ENCODE measurements around the gene LUZP2. TPM values are rescaled to one million over a fixed set of nuclear protein-coding genes. Genes with fewer than 3 reads are reported as not detected.
"Not testable (repeated sequence)": the region's sequence is repeated elsewhere in the genome, so short reads cannot be mapped to it uniquely, and the experiment has no call there.

LUZP2 gene
- total RNA-seq, 3 donors from 2014 or later, result not detected

DNA sequence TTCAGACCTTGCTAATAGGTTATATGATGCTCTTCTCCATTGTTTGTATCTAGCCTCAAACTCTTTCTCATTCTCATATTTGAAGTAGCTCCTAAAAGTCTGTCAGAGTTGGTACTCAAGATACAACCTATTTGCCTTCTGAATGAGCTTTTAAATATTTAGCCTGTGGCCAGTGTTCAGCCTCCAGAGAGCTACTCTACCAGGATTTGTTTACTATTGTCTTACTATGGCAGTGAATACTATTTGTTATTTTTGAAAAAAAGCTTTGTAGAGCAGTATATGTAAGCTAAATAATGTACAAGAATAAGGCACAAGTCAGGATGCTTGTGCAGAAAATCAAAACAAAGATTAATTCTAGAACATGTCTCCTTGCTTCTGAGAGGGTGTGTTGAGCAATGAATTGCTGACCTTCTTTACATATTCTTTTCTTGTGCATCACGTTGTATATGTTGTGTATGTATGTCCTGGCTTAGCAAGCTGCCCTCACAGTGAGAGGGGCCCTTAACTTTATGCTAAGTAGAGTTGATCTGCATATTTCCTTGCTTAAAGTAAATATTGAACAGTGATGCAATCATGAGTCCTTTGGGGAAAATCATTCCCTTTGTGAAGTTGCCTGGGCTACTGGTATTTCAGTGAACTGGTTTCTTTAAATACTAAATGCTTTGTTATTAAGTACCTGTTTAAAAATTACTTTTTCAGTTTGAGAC, 438.0 kb downstream of the LUZP2 start:
- Mint-ChIP-seq H3K9me3 (peaks cover 14% of the 10 kb centered on the region), H3K4me3 (no peak overlapping the region), H3K4me1 (ENCODE audit: low read depth) (no peaks in the 10 kb centered on the region), H3K27me3 (ENCODE audit: low read depth) (no peaks in the 10 kb centered on the region), H3K36me3 (ENCODE audit: insufficient read depth) (no peaks in the 10 kb centered on the region)
- ATAC-seq (no peak), DNase-seq (no peak)

DNA sequence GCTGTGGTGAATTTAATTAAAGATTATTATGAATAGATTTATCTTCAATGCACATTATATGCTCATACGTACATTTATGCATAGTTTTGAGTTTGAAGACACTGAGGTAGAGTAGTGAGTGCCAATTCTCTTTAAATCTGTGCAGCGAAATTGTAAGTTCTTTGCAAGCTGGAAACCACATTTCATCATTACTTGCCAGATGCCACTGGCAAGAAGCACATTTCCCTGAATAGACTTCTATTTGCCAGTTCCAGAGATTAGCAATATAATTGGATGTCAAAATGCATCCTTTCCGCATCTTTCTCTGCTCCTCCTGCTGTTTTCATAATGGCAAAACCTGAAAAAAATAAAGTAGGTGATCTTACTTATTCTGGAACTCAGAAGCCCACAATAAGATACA, 448.0 kb downstream of the LUZP2 start:
- DNase-seq (no peak), ATAC-seq (no peak)
- Mint-ChIP-seq H3K27me3 (ENCODE audit: low read depth) (no peaks in the 10 kb centered on the region), H3K4me1 (ENCODE audit: low read depth) (no peaks in the 10 kb centered on the region), H3K4me3 (no peak overlapping the region), H3K9me3 (peaks cover 13% of the 10 kb centered on the region), H3K36me3 (ENCODE audit: insufficient read depth) (no peaks in the 10 kb centered on the region)

DNA sequence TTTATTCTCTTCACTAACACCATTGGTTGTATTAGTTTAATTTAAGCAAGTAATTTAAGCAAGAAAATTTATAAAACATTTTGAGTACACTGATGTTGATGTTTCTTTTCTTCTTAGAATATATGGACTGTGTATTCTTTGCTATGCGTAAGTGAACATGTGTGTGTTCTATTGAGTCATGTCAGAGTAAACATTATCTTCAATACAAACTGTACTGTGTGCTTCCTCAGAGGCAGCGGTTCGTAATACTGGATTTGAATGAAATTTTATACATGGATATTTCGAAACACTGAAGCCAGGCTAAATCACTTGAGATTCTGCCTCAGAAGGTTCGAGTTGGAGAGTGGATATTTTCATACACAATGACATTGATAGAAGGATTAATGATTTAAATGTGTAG, 452.6 kb downstream of the LUZP2 start:
- ATAC-seq, result no peak
- Mint-ChIP-seq H3K4me3 (no peak overlapping the region), H3K4me1 (ENCODE audit: low read depth) (no peaks in the 10 kb centered on the region)

DNA sequence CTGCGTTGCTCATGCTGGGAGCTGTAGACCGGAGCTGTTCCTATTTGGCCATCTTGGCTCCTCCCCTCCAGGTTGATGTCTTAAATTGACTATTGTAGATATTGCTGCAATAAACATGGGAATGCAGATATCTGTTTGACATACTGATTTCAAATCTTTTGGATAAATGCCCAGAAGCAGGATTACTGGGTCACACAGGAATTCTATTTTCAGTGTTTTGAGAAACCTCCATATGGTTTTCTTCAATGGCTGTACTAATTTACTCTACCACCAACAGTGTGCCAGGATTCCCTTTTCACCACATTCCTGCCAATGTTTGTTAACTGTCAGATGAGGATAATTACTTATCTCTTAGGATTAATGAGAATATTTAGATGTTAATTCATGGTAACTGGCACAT, 467.0 kb downstream of the LUZP2 start:
- DNase-seq (no peak), ATAC-seq (no peak)
- Mint-ChIP-seq H3K27me3 (ENCODE audit: low read depth) (no peaks in the 10 kb centered on the region), H3K4me3 (no peak overlapping the region), H3K4me1 (ENCODE audit: low read depth) (no peaks in the 10 kb centered on the region), H3K9me3 (no peaks in the 10 kb centered on the region), H3K36me3 (ENCODE audit: insufficient read depth) (no peaks in the 10 kb centered on the region)

More for the DNA sequence above, 452.6 kb downstream of the LUZP2 start:
- no peaks in the 10 kb centered on the region for H3K36me3 Mint-ChIP-seq (ENCODE audit: insufficient read depth)
- no peak for DNase-seq
- peaks cover 7% of the 10 kb centered on the region for H3K9me3 Mint-ChIP-seq
- no peaks in the 10 kb centered on the region for H3K27me3 Mint-ChIP-seq (ENCODE audit: low read depth)

DNA sequence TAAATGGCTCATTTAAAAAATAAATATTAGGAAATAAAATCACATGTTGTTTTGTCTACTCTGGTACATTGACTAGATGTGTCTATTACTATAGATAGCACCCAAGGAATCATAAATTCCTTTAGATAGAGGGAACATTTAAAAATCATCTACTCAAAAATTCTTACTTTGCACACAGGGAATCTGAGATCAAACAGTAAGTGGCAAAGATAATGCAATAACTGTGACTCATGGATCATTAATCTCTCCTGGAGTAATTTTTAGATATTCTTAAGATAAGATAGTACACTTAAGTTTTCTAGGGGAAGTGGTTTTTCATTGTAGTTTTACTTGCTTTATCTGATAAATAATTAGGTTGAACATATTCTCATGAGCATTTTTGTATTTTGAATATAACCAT, 468.9 kb downstream of the LUZP2 start:
- H3K36me3 Mint-ChIP-seq (ENCODE audit: insufficient read depth), result no peaks in the 10 kb centered on the region
- no peaks in the 10 kb centered on the region for H3K4me1 Mint-ChIP-seq (ENCODE audit: low read depth)
- no peak overlapping the region for H3K4me3 Mint-ChIP-seq
- DNase-seq (no peak), ATAC-seq (no peak)
- H3K9me3 Mint-ChIP-seq, result no peaks in the 10 kb centered on the region
- H3K27me3 Mint-ChIP-seq (ENCODE audit: low read depth), result no peaks in the 10 kb centered on the region

DNA sequence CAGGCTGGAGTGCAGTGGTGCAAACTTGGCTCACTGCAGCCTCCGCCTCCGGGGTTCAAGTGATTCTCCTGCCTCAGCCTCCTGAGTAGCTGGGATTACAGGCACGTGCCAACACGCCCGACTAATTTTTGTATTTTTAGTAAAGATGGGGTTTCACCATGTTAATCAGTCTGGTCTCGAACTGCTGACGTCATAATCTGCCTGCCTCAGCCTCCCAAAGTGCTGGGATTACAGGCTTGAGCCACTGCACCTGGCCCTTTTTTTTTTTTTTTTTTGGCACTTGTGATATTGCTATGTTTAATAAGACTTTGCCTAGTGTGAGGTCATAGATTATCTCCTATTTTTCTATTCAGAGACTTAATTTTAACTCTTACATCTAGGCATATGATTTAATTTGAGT, 497.1 kb downstream of the LUZP2 start:
- not testable (repeated sequence) for H3K9me3 Mint-ChIP-seq; ATAC-seq; DNase-seq; H3K4me3 Mint-ChIP-seq; H3K36me3 Mint-ChIP-seq (ENCODE audit: insufficient read depth); H3K4me1 Mint-ChIP-seq (ENCODE audit: low read depth); H3K27me3 Mint-ChIP-seq (ENCODE audit: low read depth)

DNA sequence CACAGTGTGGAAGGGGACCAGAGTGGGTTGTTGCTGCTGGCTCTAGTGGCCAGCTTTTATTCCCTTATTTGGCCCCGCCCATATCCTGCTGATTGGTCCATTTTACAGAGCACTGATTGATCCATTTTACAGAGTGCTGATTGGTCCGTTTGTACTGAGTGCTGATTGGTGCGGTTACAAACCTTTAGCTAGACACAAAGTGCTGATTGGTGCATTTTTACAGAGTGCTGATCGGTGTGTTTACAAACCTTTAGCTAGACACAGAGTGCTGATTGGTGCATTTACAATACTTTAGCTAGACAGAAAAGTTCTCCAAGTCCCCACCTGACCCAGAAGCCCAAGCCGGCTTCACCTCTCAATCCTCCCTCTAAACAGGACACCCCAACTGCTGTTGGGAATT, 503.1 kb downstream of the LUZP2 start:
- not testable (repeated sequence) for H3K4me1 Mint-ChIP-seq (ENCODE audit: low read depth); H3K27me3 Mint-ChIP-seq (ENCODE audit: low read depth); H3K36me3 Mint-ChIP-seq (ENCODE audit: insufficient read depth); H3K9me3 Mint-ChIP-seq; H3K4me3 Mint-ChIP-seq; DNase-seq; ATAC-seq

DNA sequence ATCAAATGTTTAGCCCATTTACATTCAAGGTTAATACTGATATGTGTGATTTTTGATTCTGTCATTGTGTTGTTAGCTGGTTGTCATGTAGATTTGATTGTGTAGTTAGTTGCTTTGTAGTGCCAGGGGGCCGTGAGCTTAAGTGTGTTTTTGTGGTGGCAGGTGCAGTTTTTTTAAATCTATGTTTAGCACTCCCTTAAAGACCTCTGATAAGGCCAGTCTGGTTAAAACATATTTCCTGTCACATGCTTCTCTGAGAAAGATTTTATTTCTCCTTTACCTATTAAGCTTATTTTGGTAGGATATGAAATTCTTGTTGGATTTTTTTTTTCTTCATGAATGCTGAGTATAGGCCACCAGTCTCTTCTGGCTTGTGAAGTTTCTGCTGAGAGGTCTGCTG, 540.6 kb downstream of the LUZP2 start:
- Mint-ChIP-seq H3K27me3 (ENCODE audit: low read depth) (no peaks in the 10 kb centered on the region), H3K4me1 (ENCODE audit: low read depth) (no peaks in the 10 kb centered on the region), H3K4me3 (no peak overlapping the region), H3K9me3 (peaks cover 24% of the 10 kb centered on the region), H3K36me3 (ENCODE audit: insufficient read depth) (no peaks in the 10 kb centered on the region)
- ATAC-seq (no peak), DNase-seq (no peak)

DNA sequence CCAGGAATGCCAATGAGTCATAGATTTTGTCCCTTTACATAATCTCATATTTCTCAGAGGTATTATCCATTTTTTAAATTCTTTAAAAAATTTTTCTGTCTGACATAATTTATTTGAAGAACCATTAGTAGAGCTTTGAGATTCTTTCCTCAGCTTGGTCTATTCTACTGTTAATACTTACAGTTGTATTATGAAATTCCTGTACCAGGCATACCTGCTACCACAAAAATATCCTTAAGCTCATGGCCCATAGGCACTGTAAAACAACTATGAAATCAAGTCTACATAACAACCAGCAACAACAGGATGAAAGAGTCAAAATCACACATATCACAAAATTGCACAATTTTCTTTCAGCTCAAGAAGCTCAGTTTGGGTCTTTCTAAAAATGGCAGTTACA, 541.3 kb downstream of the LUZP2 start:
- Mint-ChIP-seq H3K9me3 (peaks cover 24% of the 10 kb centered on the region), H3K36me3 (ENCODE audit: insufficient read depth) (no peaks in the 10 kb centered on the region), H3K27me3 (ENCODE audit: low read depth) (no peaks in the 10 kb centered on the region), H3K4me3 (no peak overlapping the region), H3K4me1 (ENCODE audit: low read depth) (no peaks in the 10 kb centered on the region)
- ATAC-seq (no peak), DNase-seq (no peak)

DNA sequence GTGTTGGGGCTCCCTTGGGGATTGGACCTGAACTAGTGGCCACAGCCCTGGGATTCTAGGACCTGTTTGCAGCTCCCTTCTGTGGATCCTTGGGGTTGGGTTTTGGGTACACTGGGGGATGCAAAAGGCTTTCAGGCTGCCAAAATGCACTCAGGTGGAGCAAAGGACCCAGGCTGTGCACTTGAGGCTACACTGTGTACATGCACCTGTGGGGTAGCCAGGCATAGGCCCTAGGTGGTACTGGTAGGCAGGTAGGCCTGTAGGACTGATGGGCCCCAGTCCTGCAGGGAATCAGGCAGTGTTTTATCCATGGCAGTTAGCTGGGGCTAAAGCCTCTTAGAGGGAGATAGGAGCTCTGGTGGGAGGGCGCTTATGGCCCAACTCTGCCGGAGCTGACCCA, 542.3 kb downstream of the LUZP2 start:
- no peaks in the 10 kb centered on the region for H3K27me3 Mint-ChIP-seq (ENCODE audit: low read depth)
- no peak for ATAC-seq

DNA sequence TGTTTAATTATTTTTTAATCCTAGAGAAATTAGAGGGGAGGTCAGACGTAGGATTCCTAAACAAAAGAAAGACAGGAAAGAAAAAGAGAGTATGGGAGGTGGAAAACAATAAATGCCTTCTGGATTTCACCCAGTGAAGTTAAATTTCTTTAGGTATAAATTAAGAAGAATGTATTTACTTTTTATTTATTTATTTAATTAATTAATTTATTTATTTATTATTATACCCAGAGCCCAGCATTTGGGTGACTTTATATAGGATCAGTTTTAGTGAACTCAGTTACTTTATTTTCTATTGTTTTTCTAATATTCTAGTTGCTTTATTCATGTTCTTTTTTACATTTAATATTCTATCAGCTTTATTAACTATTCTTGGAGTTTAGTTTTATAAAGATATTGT, 551.8 kb downstream of the LUZP2 start:
- no peaks in the 10 kb centered on the region for H3K36me3 Mint-ChIP-seq (ENCODE audit: insufficient read depth)
- H3K9me3 Mint-ChIP-seq, result peaks cover 4% of the 10 kb centered on the region
- no peak for DNase-seq
- H3K4me3 Mint-ChIP-seq, result no peak overlapping the region
- no peak for ATAC-seq
- no peaks in the 10 kb centered on the region for H3K27me3 Mint-ChIP-seq (ENCODE audit: low read depth)
- H3K4me1 Mint-ChIP-seq (ENCODE audit: low read depth), result no peaks in the 10 kb centered on the region

More for the DNA sequence above, 542.3 kb downstream of the LUZP2 start:
- Mint-ChIP-seq H3K36me3 (ENCODE audit: insufficient read depth) (no peaks in the 10 kb centered on the region), H3K4me1 (ENCODE audit: low read depth) (no peaks in the 10 kb centered on the region), H3K4me3 (no peak overlapping the region), H3K9me3 (peaks cover 24% of the 10 kb centered on the region)
- no peak for DNase-seq

DNA sequence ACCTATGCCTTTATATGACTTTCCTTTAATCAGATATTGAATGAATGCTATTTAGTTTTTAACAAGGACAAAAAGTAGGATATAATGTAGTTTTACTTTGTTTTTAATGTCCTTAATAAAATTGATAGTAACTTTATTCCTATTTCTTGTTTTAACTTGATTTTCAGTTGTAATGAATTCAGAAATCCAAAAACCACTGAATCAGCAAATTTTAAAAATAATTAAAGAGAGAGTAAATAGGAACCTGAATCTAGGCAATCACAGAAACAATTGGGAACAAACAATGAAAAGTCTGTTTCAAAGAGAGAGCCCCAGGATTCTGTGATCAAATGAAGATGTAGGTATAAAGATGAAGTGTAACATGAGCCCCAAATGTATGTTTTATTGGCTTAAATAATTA, 556.0 kb downstream of the LUZP2 start:
- Mint-ChIP-seq H3K4me1 (ENCODE audit: low read depth) (no peaks in the 10 kb centered on the region), H3K36me3 (ENCODE audit: insufficient read depth) (no peaks in the 10 kb centered on the region), H3K4me3 (no peak overlapping the region), H3K9me3 (peaks cover 4% of the 10 kb centered on the region), H3K27me3 (ENCODE audit: low read depth) (no peaks in the 10 kb centered on the region)
- ATAC-seq, result no peak
- DNase-seq, result no peak

DNA sequence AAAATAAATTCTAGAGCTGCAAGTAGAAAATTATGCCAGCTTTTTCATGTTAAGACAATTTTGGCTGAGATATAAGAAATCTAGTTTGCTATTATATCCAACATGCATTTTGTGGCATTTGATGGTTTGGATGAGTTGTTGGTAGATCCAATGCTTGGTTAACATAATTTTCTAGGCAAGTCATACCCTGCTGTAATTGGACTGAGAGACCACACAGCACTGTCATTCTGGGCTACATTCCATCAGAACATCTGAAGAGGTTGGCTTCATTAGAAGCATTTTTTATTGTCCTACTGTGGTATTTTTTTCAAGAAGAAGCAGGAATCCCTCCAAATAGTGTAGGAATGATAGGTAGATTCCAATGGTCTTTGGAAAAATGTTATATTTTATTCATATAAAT, 561.0 kb downstream of the LUZP2 start:
- ATAC-seq (no peak), DNase-seq (no peak)
- Mint-ChIP-seq H3K9me3 (no peaks in the 10 kb centered on the region), H3K27me3 (ENCODE audit: low read depth) (no peaks in the 10 kb centered on the region), H3K36me3 (ENCODE audit: insufficient read depth) (no peaks in the 10 kb centered on the region), H3K4me3 (no peak overlapping the region), H3K4me1 (ENCODE audit: low read depth) (no peaks in the 10 kb centered on the region)

DNA sequence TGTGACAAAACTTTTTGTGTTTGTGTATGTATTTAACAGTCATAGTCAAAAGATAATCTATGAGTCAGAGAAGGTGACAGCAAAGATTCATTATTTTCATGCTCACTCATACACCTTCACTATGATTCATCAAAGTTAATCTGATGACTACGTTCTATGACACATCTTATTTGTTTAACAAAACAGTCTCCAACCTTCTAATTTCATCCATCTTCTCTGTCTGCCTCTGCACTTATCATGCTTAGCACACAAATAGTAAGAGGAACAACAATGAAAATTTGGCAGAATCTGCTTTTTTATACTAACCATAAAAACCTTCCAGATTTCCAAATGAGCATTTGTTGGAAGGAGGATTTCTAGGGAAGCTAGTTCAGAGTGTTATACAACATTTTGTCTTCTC, 568.9 kb downstream of the LUZP2 start:
- H3K36me3 Mint-ChIP-seq (ENCODE audit: insufficient read depth), result no peaks in the 10 kb centered on the region
- DNase-seq (no peak), ATAC-seq (no peak)
- H3K27me3 Mint-ChIP-seq (ENCODE audit: low read depth), result no peaks in the 10 kb centered on the region
- no peak overlapping the region for H3K4me3 Mint-ChIP-seq
- no peaks in the 10 kb centered on the region for H3K4me1 Mint-ChIP-seq (ENCODE audit: low read depth)
- H3K9me3 Mint-ChIP-seq, result peaks cover 18% of the 10 kb centered on the region

DNA sequence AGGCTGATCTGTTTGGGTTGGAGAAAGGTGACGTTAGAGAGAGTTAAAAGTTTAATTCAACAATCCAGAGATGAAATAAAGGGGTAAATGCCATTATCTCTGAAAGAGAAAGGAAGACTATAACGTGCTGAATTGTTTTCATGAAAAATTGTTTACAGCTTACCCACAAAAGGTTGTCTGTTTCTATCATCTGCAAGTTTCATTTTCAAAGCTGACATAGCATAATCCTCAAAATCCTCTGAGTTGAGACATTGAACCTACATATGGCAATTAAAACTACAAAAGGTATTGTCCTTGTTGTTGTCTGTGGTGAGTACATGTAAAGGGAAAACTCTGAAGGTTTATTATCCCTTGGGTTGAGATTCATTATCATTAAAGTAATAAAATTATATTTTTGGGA, 569.9 kb downstream of the LUZP2 start:
- Mint-ChIP-seq H3K4me3 (no peak overlapping the region), H3K27me3 (ENCODE audit: low read depth) (no peaks in the 10 kb centered on the region), H3K36me3 (ENCODE audit: insufficient read depth) (no peaks in the 10 kb centered on the region), H3K4me1 (ENCODE audit: low read depth) (no peaks in the 10 kb centered on the region), H3K9me3 (peaks cover 18% of the 10 kb centered on the region)
- DNase-seq (no peak), ATAC-seq (no peak)

DNA sequence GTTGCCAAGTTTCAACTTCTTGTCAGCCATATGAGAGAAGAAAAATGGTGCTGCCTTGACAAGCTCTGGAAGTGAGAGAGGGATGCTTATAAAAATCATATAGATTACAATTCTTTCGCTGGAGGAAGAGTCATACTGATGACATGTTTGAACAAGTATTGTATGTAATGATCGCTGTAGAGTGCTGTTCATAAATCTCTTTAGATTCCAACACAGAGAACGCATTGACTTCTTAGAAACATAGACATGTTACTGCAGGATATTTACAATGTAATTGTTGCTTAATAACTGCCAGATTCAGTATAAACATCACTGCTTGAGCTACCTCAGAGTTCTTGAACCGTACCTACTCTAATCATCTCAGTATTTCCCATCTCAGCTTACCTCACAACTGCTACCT, 571.6 kb downstream of the LUZP2 start:
- Mint-ChIP-seq H3K36me3 (ENCODE audit: insufficient read depth) (no peaks in the 10 kb centered on the region), H3K27me3 (ENCODE audit: low read depth) (no peaks in the 10 kb centered on the region), H3K4me1 (ENCODE audit: low read depth) (no peaks in the 10 kb centered on the region), H3K9me3 (peaks cover 18% of the 10 kb centered on the region), H3K4me3 (no peak overlapping the region)
- DNase-seq (no peak), ATAC-seq (no peak)

Measured in activated T-cell treated with anti-CD3 and anti-CD28 coated beads, Interleukin-2, amount 50 U/mL, for 4 hours (primary cell).